Measurements from ENCODE around the gene ATRN.

Gene ATRN

DNA sequence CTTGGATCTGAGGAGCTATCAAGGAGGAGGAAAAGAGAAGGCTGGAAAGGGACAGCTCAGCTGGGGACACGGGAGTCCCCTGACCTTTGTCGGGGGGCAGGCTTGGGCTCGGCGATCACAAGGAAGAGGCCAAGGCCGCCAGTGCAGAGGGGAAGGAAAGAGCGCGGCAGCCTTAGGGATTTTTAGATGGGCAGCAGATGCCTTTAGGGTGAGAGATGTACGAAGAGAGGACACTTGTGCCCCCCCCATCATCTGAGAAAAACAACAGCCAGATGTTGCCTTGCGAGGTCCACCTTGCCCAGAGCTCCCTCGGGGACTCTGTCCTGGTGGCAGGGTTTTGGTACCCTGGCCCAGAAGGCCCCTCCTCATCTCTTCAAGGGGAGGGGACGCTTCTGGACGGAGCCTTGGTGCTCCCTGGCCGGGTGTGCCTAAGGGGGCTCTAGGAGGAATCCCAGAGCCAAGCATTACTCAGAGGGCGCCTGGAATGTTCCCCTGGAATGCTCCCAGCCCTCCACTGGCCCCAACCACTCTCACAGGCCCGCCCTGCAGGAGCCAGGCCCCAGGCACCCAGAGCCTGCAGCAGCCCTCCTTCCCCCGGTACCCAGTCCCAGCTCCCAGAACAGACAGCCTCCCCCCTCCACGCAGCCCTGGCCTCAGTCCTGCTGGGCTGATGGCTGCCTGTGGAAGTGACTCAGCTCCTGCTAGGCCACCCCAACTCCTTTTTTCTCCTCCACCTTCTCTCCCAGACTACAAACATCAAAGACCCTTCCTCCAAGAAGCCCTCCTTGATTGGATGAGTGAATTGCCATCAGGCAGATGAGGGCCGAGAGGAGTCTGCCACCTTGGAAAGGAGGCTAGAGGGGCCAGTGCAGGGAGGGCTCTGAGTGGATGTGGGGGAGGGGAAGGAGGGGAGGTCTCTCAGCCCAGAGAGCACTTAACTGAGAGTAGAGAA, 209.2 kb downstream of the ATRN start:
- DNase-seq, result no peak

DNA sequence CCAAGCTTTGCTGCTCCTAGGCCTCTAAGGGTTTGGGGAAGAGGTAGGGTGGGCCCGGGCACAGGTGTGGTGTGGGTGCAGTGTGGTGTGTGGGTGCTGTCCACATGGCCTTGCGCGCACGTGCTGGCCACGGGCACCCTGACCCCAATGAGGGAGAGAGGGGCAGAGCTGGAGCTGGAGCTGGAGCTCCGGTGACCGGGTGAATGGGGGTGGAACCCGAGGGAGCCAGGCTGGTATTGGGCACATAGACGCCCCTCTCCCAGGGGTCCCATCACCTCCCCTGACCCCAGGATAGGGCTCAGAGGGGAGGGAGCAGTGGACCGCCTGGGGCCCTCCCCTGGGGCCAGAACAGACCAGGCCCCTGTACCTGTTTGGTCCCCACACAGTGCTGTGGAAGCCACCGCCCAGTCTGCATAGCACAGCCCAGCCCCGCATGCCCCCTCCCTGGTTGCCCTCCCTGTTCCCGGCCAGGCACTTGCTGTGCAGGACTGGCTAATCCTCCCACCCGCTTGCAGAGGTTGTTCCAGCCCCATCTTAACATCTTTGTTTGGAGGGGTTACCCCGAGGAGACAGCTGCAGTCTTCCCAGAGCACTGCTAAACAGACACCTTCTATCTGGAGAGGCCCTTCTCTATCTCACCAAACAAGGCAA, 210.0 kb downstream of the ATRN start:
- DNase-seq, result no peak

DNA sequence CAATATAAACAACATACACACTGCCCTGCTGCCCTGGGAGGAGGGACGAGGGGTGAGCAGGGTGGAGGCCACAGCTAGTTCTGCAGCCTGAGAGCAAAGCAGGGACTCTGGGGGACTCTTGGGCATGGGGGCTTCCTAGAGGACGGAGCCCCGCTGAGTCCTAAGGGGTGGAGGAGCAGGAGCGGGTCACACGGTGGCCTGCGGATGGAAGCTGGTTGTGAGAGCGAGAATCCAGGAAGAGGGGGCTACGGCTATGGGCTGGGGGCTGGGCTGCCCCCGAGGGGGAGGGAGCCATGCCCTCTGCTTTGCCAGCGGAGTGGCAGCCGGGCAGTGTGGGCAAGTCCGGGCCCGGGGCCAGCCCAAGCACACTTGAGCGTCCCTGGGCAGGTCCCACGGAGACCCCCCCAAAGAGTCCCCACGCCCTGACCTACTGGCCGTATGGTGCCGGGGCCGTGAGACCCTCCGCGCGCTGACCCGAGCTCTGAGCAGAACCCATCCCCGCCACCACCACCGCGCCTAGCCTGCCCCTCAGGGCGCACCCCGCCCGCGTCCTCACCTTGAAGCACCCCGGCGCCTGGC, 210.6 kb downstream of the ATRN start:
- DNase-seq, result no peak

DNA sequence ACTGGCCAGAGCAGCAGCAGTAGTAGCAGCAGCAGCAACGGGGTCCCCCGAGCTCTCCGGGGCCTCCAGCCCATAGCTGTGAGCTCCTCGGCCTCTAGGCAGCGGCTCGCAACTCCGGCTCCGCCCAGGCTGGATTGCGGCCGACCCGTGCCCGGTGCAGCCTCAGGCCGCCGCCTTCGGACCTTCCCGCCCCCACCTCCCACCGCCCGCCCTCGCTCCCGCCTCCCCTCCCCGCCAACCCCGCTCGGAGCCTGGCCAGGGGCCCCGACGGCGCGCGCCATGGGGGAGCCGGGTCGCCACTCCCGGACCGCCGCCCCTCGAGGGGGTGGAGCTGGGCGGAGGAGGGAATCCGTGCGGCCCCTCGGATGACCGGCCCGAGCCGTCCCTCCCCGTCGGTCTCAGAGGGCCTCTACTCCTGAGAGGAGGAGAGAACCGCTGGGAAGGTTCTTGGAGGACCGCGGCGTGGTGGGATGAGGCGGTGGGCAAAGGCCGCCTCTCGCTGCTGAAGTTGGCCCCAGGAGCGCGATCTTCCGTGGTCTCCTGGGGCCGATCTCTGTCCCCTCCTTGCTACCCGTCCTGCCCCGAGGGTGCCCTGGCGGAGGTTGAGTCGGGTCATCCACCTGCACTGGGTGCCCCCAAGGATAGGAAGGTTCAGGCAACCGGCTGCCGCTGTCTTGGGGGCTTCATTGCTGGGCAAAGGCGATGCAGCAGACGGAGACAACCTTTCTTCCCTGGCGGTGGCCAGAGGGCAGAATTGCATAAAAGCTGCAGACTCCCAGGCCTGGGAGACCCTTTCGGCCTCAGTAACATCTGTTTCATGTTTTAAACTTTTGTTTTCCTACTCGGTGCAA, 211.3 kb downstream of the ATRN start, which contains the start of gene ADAM33:
ADAM33 (minus strand) TSS at position 80 of the 851 bp plus-strand sequence; CDS start at position 74, 6 bp downstream.
- DNase-seq, result no peak

DNA sequence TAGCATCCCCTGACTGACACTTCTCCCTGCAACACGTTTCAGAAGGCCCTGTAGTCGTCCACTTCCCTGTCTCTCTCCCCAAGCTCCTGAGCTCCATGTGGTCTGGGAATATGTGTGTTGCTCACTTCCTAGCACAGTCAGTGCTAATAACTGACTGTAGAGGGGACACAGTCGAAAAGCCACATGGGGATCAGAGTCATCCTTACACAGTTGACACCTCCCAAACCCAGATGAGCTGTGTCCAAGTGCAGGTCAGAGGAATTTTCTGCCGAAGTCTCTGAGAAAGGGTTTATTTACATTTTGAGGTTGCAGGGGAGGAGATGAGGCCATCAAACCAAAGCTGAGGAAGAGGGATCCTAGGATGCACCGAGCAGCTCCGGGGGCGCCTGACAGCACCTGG, 214.5 kb downstream of the ATRN start:
- no peak for DNase-seq

DNA sequence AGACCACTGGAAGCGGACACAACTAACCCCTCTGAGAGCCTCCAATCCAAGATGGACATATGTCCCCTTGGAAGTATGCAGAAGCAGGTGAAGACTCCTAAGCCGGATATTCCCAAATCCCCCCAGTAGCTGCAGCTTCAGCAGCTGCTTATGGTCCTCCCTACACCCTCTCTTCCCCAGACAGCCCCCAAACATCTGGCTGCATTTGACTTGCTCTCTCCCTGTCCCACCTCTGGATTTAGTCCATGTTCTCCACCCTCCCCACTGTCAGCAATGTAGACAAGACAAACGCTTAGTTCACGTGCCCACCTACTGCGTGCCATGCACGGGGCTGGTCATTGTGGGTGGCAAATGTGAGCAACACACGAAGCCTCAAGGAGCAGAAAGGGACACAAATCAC, 215.6 kb downstream of the ATRN start:
- no peak for DNase-seq

DNA sequence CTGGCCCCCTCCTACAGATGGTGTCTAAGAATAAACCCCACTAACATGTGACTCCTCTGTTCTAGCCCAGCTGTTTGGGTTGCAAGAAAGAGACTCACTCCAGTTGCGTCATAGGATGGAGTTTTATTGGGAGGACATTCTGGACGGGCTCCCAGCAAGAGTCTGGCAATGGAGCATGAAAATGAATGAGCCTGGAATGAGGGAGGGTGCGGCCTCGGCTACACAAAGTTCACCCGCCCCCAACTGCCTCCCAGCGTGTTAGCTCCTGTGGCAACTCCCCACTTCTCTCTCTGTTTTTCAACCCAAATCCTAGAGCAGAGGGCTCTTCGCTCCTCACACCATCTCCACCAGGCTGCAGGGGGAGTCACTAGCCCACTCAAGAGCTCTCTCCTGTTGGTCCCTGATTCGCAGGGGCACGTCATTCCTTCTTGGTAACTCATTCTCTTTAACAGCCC, 216.1 kb downstream of the ATRN start:
- DNase-seq, result peak in 1 of 2 experiments; percentile 57

DNA sequence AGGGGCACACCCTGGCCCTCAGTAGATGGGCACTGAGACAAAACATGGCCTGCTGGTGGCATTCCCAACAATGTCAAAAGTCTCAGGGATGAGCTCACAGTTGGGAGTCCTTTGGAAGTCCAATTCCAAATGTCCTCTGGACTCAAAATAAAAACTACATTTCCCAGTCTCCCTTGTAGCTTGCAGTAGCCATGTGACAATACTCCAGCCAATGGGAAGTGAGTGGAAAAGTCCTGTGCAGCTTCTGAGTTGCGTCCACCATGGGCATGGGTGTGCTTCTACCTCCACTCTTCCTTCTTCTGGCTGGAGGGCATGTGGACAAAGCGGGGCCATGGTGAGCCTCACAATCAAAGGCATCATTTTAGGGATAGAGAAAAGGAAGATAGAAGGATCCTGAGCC, 216.8 kb downstream of the ATRN start:
- DNase-seq, result peak in 1 of 2 experiments; percentile 21

DNA sequence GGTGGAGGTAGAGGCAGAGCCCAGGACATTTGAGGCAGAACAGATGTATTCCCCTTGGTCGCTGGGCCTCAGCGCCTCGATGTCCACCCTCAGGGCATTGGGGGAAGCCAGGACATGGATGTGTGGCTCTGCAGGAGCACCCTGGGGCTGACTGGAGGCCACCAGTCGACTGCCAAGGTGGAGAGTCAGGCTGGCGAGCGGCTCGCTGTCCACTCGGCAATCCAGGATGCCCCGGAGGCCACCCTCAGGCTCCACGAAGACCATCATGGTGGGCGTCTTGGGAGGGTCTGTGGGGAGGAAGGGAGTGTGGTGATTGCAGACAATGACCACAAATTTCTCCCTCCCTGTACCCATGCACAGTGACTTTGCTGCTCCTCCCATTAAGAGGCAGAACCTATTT, 219.2 kb downstream of the ATRN start:
- no peak for DNase-seq

DNA sequence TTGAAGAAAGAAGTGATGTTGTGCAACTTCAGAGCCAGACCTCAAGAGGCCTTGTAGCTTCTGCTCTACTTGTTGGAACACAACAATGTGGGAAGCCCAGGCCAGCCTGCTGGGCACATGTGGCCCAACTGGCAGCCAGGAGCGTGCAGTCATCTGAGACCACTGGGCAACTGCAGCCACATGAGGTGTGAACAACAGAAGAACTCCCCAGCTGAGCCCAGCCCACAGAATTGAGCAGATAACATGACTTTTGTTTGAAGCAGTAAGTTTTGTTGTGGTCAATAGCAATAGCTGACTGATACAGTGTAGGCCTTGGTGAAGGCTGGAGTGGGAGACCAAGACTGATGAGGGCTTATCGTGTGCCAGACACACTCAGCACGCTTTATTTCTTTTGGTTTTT, 219.6 kb downstream of the ATRN start:
- no peak for DNase-seq

DNA sequence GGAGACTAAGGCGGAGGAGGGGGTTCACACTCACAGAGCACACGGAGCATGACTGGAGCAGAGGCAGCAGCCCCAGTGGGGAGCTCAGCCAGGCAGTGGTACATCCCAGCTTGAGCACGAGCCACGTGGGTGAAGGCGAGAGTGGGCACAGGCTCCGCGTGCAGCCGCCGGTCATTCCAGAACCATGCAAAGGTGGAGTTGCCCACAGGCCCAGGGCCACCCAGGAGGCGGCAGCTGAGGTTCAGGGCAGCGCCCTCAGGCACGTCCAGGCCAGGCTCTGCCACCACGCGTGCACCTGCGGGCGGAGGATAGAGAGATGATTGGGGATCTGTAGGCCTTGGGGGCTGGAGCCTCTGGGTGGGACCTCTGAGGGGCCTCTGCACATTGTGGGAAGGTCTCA, 220.5 kb downstream of the ATRN start:
- DNase-seq, result no peak

DNA sequence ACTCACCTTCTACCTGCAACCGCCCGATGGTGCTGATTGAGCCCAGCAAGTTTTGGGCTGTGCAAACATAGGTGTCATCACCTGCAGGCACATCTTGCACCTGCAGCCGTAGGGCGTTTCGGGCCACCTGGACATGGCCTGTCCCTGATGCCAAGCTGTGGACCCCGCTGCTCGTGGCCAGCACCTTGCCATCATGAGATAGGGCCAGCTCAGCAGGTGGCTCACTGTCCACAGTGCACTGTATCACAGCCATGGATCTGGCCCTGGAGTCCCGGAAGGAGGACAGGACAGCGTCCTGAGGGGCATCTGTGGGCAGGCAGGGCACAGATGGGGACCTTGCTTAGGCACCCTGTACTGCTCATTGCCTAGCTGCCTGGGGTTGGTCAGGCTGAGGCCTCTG, 221.1 kb downstream of the ATRN start:
- no peak for DNase-seq

DNA sequence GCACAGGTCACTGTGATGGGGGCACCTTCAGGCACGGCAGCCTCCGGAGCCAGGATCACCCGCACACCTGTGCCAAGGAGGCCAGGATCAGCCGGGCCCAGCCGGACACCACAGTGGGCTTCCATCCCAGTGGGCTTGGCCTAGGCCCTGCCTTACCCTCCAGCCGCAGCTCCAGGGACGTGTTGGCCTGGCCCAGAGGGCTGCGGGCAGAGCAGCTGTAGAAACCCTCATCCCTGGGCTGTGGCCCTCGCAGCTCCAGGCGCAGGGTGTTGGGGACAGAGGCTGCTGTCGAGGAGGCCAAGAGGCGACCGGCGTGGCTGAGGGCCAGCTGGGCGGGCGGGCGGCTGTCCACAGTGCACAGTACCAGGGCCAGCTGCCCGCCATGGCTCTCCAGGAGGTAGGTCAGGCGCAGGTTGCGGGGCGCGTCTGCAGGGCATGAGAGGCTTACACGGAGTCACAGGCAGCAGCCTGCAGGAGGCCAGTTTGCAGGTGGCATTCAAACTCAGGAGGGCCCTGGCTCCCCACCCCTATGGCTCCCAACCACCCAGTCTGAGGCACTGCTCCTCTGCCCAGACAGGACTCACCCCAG, 222.0 kb downstream of the ATRN start:
- no peak for DNase-seq

DNA sequence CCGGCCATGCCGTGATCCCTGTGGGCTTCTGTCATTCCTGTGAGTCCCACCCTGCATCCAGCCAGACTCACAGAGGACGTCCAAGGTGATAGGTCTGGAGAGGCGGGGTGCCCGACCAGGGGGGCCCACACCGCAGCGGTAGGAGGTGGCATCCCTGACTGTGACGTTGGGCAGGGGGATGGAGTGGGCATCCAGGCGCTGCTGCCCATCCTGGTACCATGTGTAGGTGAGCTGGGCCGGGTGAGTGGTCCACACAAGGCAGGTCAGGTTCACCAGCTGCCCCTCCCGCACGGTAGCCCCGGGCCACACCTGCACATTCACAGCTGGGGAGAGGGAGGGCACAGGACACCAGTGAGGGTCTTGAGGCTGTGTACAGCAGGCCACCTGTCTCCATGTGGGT, 222.6 kb downstream of the ATRN start:
- no peak for DNase-seq

DNA sequence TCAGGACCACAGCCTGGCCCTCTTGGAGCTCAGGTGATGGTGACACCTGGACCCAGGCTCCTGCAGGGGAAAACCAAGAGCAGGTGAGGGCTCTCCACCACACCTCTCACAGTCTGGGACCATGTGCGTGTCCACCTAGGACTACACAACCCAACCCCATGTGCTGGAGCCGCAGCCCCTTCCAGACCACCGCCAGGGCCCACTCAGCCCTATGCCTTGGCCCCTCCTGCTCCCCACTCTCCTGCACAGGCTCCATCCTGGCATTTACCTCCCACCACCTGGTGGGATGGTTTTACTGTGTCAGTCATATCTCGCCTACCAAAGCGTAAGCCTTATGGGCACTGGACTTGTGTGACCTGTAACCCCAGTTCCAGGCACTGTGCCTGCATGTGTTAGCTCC, 224.0 kb downstream of the ATRN start:
- DNase-seq, result no peak

DNA sequence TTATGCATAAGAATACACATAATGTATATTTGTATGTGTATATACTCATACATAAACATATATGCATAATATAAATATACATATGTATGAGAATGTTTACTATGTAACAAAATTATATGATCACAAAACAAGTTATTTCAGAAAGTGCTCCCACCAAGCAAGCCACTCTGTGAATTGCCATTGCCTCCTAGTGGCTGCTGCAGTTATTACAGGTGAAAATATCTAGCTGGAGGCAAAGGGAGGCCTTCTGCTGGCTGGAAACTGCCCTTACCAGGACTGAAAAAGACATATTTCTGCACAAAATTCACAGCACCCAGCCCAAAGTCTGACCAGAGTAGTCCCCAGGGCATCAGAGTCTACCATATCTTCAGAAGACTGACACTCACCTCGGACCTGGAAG, 225.4 kb downstream of the ATRN start:
- no peak for DNase-seq

DNA sequence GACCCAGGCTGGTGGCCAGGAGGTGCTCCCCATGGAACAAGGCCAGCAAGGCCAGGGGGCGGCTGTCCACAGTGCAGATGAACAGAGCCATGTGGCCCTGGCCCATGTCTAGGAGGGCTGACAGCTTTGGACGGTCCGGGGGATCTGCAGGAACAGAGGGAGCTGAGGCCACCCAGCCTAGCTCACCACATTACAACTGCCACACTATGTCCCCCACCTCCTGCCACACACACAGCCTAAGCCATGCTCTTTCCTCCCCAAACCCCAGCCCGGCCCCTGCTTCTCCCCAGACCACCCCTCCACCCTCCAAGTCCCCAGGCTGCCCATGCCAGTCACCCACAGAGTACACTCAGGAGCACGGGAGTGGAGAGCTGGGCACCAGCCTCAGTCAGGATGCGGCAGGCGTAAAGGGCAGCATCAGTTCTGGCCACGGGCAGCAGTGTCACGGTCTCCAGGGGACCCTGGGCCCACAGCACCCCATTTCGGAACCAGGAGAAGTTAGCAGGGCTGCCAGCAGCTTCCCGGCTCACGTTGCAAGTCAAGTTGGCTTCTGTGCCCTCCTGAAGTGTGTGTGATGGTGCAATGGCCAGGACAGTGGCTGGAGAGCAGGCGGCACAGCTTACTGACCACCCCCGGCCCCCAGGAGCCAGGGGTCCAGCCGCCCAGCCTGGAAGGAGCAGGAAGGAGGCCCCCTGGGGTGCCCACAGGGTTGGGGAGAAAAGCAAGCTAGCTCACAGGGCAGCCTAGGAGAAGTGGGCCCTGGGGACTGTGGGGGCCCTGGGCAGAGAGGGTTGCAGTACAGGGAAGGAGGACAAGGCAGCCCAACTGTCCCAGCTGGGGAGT, 226.1 kb downstream of the ATRN start:
- no peak for DNase-seq

DNA sequence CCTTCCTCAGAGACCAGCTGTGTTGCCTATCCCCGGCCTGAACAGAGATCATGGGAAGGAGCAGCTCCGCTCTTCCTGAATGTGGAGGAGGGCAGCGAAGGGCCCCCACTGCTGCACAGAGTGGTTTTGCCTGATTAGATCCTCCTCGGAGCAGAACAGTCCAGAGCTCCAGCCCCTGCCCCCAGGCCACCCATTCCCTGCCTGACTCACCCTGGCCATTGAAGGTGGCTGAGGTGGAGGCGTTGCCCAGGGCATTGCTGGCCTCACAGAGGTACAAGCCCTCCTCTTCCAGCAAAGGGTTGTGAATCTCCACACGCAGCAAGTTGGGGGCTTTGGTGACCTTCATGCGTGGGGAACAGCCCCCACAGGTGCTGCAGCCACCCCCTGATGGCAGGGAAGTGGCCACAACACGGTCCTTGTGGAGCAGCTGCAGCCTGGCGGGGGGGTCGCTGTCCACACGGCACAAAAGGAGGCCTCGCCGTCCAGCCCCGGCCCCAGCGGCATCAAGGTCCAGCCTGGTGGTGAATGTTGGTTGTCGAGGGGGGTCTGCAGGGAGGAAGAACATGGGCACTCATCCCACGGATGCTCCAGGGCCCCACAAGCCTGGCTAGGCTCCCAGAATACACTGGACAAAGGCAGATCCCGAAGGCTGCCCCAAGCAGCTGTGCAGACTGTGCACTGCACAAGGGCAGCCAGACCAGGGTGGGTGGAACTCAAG, 226.9 kb downstream of the ATRN start:
- no peak for DNase-seq

DNA sequence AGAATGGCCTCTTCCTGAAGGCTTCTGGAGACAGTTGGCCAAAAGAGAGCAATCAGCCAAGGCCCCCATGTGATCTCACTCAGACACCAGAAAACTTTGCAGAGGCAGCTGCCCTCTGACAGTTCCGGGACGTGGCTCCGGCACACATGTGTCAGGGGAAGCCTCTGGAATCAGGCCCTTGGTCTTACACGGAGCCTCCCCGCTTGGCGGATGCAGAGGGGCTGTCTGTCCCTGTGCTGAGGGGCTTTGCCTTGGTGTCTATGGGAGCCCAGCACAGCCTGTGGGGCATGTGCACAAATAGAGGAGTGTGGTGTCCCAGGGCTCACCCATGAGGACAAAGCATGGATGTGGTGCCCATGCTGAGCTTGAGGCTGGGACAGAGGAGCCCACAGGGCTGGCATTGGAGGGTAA, 227.8 kb downstream of the ATRN start:
- DNase-seq, result no peak

DNA sequence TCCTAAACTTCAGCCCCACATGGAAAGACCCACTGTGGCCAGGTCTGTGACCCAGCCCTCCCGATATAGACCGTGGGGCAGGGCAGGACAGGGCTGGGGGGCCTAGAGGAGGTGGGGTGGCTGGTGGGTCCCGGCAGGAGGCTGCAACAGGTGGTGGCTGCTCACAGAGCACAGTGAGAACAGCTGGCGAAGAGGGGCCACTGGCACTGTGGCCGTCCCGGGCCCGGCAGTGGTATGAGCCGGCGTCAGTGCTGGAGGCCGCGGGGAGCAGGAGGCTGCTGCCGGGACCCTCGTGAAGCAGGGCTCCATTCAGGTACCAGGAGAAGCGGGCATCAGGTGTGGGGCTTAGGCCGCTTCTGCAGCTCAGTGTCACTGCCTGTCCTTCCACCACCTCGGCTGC, 228.2 kb downstream of the ATRN start:
- DNase-seq, result no peak

Measured in NCI-H446 (cell line).